ENCODE measurements around the gene BEX1. TPM values are rescaled to one million over a fixed set of nuclear protein-coding genes. Genes with fewer than 3 reads are reported as not detected.
"Not testable (repeated sequence)": the region's sequence is repeated elsewhere in the genome, so short reads cannot be mapped to it uniquely, and the experiment has no call there.

Gene BEX1
- total RNA-seq (2022), result not detected in 2 replicates
- Bru-seq, nascent RNA, result not detected
- BruChase-seq, experiment 1, labeled RNA remaining after a 2-hour chase, result not detected
- BruChase-seq, experiment 2, labeled RNA remaining after a 6-hour chase, result not detected
- long read RNA-seq, result 0 reads

DNA sequence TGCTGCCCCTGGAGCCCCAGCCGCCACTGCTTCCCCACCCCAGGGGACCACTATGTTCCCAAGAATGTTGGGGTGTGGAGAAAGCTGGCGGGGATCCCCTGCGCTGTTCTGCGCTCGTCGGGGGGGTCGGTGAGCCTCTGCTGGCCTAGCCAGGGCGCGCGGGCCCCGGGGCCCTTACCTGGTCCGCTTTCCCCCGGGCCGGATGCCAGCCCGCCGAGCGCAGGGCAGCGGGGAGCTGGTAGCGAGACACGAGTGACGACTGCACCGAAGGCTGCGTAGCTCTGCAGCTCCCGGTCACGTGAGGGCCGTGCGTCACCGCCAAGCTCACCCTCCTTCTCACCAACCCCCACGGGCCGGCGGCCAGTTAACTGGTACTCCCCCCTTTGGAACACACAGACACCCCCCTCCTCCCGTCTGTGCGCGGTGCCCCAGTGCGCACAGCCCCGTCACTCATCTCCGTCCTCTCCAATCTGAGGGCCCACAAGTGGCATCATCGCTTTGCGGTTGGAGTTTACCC lies at the start of gene BEX1:
Gene BEX1 (minus strand): TSS at position 254 of the 517 bp plus-strand sequence. CDS start 897 bp downstream, outside the sequence.
- H3K27me3 Mint-ChIP-seq (ENCODE audit: insufficient read depth, unreplicated experiment), result no peaks in the 10 kb centered on the region
- Histone ChIP-seq H3K27me3 (replicated peaks; ENCODE audit: control insufficient read depth, insufficient read depth, low read length) (no peaks in the 10 kb centered on the region), H3K4me1 (no peaks in the 10 kb centered on the region), H3K9me3 (no peaks in the 10 kb centered on the region), H3K36me3 (ENCODE audit: control insufficient read depth, insufficient read depth, low read length) (no peaks in the 10 kb centered on the region), H3K4me3 (ENCODE audit: low read depth, low read length) (no peak within 1 kb of the TSS)
- no peak for DNase-seq
- POLR2A ChIA-PET, result no interaction called here
- no peaks in the 10 kb centered on the region for H3K36me3 Mint-ChIP-seq (ENCODE audit: insufficient read depth, unreplicated experiment)
- H3K27ac Mint-ChIP-seq (ENCODE audit: unreplicated experiment), result no peak within 1 kb of the TSS
- TF ChIP-seq, protein P1, sequence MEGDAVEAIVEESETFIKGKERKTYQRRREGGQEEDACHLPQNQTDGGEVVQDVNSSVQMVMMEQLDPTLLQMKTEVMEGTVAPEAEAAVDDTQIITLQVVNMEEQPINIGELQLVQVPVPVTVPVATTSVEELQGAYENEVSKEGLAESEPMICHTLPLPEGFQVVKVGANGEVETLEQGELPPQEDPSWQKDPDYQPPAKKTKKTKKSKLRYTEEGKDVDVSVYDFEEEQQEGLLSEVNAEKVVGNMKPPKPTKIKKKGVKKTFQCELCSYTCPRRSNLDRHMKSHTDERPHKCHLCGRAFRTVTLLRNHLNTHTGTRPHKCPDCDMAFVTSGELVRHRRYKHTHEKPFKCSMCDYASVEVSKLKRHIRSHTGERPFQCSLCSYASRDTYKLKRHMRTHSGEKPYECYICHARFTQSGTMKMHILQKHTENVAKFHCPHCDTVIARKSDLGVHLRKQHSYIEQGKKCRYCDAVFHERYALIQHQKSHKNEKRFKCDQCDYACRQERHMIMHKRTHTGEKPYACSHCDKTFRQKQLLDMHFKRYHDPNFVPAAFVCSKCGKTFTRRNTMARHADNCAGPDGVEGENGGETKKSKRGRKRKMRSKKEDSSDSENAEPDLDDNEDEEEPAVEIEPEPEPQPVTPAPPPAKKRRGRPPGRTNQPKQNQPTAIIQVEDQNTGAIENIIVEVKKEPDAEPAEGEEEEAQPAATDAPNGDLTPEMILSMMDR (IDR thresholded peaks at IDR 0.05; ENCODE audit: insufficient read depth in 1 of 2, low read depth in 1 of 2, low read length in 1 of 2, severe bottlenecking in 1 of 2, unreplicated experiment in 1 of 2), result no peak
- intact Hi-C loops (cut with micrococcal nuclease; ENCODE audit: unreplicated experiment), result no loop called here
- H3K9me3 Mint-ChIP-seq (ENCODE audit: unreplicated experiment), result peaks cover 9% of the 10 kb centered on the region
- CTCF ChIA-PET, result no interaction called here
- H3K4me3 Mint-ChIP-seq (ENCODE audit: unreplicated experiment), result no peak within 1 kb of the TSS
- no peaks in the 10 kb centered on the region for H3K4me1 Mint-ChIP-seq (ENCODE audit: low read depth, unreplicated experiment)
- no TSS peak for BruUV-seq (replicated peaks)

DNA sequence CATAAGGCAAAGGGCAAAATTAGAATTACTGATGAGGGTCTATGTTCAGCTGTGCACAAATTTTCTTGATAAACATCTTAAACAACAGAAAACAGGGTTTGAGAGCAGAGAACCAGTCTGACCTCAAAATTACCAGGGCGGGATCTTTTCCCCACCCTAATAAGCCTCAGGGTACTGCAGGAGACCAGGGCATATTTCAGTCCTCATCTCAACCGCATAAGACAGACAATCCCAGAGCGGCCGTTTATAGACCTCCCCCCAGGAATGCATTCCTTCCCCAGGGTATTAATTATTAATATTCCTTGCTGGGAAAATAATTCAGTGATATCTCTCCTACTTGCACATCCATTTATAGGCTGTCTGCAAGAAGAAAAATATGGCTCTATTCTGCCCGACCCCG lies 45.5 kb upstream of the BEX1 start:
- H3K27me3 ChIP-seq (replicated peaks; ENCODE audit: control insufficient read depth, insufficient read depth, low read length); H3K4me3 Mint-ChIP-seq (ENCODE audit: unreplicated experiment); intact Hi-C loops (cut with micrococcal nuclease; ENCODE audit: unreplicated experiment); H3K27ac Mint-ChIP-seq (ENCODE audit: unreplicated experiment); H3K27me3 Mint-ChIP-seq (ENCODE audit: insufficient read depth, unreplicated experiment); H3K4me1 Mint-ChIP-seq (ENCODE audit: low read depth, unreplicated experiment); CTCF ChIA-PET; H3K4me1 ChIP-seq; DNase-seq; H3K9me3 Mint-ChIP-seq (ENCODE audit: unreplicated experiment); POLR2A ChIA-PET; H3K36me3 Mint-ChIP-seq (ENCODE audit: insufficient read depth, unreplicated experiment); BruUV-seq (replicated peaks); H3K36me3 ChIP-seq (ENCODE audit: control insufficient read depth, insufficient read depth, low read length); H3K4me3 ChIP-seq (ENCODE audit: low read depth, low read length); H3K9me3 ChIP-seq: not testable (repeated sequence)

DNA sequence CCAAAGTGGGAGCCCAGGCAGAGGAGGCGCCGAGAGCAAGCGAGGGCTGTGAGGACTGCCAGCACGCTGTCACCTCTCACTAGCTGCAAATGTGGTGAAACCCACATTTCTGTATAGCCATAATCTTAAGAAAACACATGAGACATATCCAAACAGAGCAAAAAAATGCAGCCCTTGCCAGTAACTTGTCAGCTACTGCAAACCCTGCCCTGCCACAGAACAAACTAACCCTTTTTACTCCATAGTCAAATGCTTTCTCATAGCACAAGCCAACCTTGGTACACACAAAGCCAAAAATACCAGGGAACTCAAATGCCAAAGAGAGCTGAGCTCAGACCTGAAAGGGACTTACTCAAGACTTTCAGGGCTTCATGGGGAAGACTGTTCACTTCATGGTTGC lies 43.9 kb upstream of the BEX1 start:
- no peaks in the 10 kb centered on the region for H3K36me3 Mint-ChIP-seq (ENCODE audit: insufficient read depth, unreplicated experiment)
- no peaks in the 10 kb centered on the region for H3K27me3 ChIP-seq (replicated peaks; ENCODE audit: control insufficient read depth, insufficient read depth, low read length)
- no peaks in the 10 kb centered on the region for H3K27me3 Mint-ChIP-seq (ENCODE audit: insufficient read depth, unreplicated experiment)
- BruUV-seq (replicated peaks), result no TSS peak
- no peaks in the 10 kb centered on the region for H3K9me3 Mint-ChIP-seq (ENCODE audit: unreplicated experiment)
- H3K4me3 ChIP-seq (ENCODE audit: low read depth, low read length), result no peak overlapping the region
- TF ChIP-seq, protein P1 (IDR thresholded peaks at IDR 0.05; ENCODE audit: insufficient read depth in 1 of 2, low read depth in 1 of 2, low read length in 1 of 2, severe bottlenecking in 1 of 2, unreplicated experiment in 1 of 2), result no peak
- H3K36me3 ChIP-seq (ENCODE audit: control insufficient read depth, insufficient read depth, low read length), result no peaks in the 10 kb centered on the region
- ChIA-PET CTCF (no interaction called here), POLR2A (no interaction called here)
- no peaks in the 10 kb centered on the region for H3K4me1 Mint-ChIP-seq (ENCODE audit: low read depth, unreplicated experiment)
- no peak for DNase-seq
- intact Hi-C loops (cut with micrococcal nuclease; ENCODE audit: unreplicated experiment), result no loop called here
- no peak overlapping the region for H3K4me3 Mint-ChIP-seq (ENCODE audit: unreplicated experiment)
- H3K4me1 ChIP-seq, result no peaks in the 10 kb centered on the region
- no peaks in the 10 kb centered on the region for H3K9me3 ChIP-seq
- H3K27ac Mint-ChIP-seq (ENCODE audit: unreplicated experiment), result no peak overlapping the region

DNA sequence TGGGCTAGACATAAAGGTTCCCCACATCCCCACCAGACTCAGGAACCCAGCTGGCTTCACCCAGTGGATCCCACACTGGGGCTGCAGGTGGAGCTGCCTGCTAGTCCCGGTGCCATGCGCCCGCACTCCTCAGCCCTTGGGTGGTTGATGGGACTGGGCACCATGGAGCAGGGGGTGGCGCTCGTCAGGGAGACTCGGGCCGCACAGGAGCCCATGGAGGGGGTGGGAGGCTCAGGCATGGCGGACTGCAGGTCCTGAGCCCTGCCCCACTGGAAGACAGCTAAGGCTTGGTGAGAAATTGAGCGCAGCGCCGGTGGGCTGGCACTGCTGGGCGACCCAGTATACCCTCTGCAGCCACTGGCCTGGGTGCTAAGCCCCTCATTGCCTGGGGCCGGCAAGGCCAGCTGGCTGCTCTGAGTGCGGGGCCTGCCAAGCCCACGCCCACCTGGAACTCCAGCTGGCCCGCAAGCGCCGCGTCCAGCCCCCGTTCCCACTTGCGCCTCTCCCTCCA lies 43.3 kb upstream of the BEX1 start:
- H3K4me1 Mint-ChIP-seq (ENCODE audit: low read depth, unreplicated experiment); H3K4me3 Mint-ChIP-seq (ENCODE audit: unreplicated experiment); H3K27me3 Mint-ChIP-seq (ENCODE audit: insufficient read depth, unreplicated experiment); intact Hi-C loops (cut with micrococcal nuclease; ENCODE audit: unreplicated experiment); H3K27me3 ChIP-seq (replicated peaks; ENCODE audit: control insufficient read depth, insufficient read depth, low read length); H3K9me3 ChIP-seq; BruUV-seq (replicated peaks); H3K36me3 Mint-ChIP-seq (ENCODE audit: insufficient read depth, unreplicated experiment); H3K4me1 ChIP-seq; POLR2A ChIA-PET; DNase-seq; CTCF ChIA-PET; H3K4me3 ChIP-seq (ENCODE audit: low read depth, low read length); H3K27ac Mint-ChIP-seq (ENCODE audit: unreplicated experiment); H3K9me3 Mint-ChIP-seq (ENCODE audit: unreplicated experiment); H3K36me3 ChIP-seq (ENCODE audit: control insufficient read depth, insufficient read depth, low read length): not testable (repeated sequence)

DNA sequence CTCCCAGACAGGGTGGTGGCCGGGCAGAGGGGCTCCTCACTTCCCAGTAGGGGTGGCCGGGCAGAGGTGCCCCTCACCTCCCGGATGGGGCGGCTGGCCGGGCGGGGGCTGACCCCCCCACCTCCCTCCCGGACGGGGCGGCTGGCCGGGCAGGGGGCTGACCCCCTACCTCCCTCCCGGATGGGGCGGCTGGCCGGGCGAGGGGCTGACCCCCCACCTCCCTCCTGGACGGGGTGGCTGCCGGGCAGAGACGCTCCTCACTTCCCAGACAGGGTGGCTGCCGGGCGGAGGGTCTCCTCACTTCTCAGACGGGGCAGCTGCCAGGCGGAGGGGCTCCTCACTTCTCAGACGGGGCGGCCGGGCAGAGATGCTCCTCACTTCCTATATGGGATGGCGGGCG lies 40.4 kb upstream of the BEX1 start:
- H3K27me3 ChIP-seq (replicated peaks; ENCODE audit: control insufficient read depth, insufficient read depth, low read length); CTCF ChIA-PET; POLR2A ChIA-PET; H3K4me1 Mint-ChIP-seq (ENCODE audit: low read depth, unreplicated experiment); H3K9me3 Mint-ChIP-seq (ENCODE audit: unreplicated experiment); H3K36me3 Mint-ChIP-seq (ENCODE audit: insufficient read depth, unreplicated experiment); H3K9me3 ChIP-seq; H3K36me3 ChIP-seq (ENCODE audit: control insufficient read depth, insufficient read depth, low read length); intact Hi-C loops (cut with micrococcal nuclease; ENCODE audit: unreplicated experiment); H3K27ac Mint-ChIP-seq (ENCODE audit: unreplicated experiment); BruUV-seq (replicated peaks); DNase-seq; H3K4me3 ChIP-seq (ENCODE audit: low read depth, low read length); H3K27me3 Mint-ChIP-seq (ENCODE audit: insufficient read depth, unreplicated experiment); H3K4me3 Mint-ChIP-seq (ENCODE audit: unreplicated experiment): not testable (repeated sequence)
- H3K4me1 ChIP-seq, result 0 out of 2 replicates have a peak, but pooled peaks cover 13% of the 10 kb centered on the region

DNA sequence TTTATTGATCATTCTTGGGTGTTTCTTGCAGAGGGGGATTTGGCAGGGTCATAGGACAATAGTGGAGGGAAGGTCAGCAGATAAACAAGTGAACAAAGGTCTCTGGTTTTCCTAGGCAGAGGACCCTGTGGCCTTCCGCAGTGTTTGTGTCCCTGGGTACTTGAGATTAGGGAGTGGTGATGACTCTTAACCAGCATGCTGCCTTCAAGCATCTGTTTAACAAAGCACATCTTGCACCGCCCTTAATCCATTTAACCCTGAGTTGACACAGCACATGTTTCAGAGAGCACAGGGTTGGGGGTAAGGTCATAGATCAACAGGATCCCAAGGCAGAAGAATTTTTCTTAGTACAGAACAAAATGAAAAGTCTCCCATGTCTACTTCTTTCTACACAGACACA lies 39.9 kb upstream of the BEX1 start:
- BruUV-seq (replicated peaks); POLR2A ChIA-PET; H3K27me3 ChIP-seq (replicated peaks; ENCODE audit: control insufficient read depth, insufficient read depth, low read length); H3K4me1 Mint-ChIP-seq (ENCODE audit: low read depth, unreplicated experiment); H3K4me3 Mint-ChIP-seq (ENCODE audit: unreplicated experiment); DNase-seq; intact Hi-C loops (cut with micrococcal nuclease; ENCODE audit: unreplicated experiment); H3K4me3 ChIP-seq (ENCODE audit: low read depth, low read length); H3K9me3 ChIP-seq; H3K36me3 ChIP-seq (ENCODE audit: control insufficient read depth, insufficient read depth, low read length); H3K36me3 Mint-ChIP-seq (ENCODE audit: insufficient read depth, unreplicated experiment); H3K27me3 Mint-ChIP-seq (ENCODE audit: insufficient read depth, unreplicated experiment); CTCF ChIA-PET; H3K9me3 Mint-ChIP-seq (ENCODE audit: unreplicated experiment); H3K27ac Mint-ChIP-seq (ENCODE audit: unreplicated experiment): not testable (repeated sequence)
- 0 out of 2 replicates have a peak, but pooled peaks cover 13% of the 10 kb centered on the region for H3K4me1 ChIP-seq

Measured in Caco-2 (cell line).